ENCODE data around the gene MAML1.

MAML1 gene

GRCh38 chr5:179700401-179700918, 32.2 kb upstream of the MAML1 start (continued):
- TF ChIP-seq, protein P1, sequence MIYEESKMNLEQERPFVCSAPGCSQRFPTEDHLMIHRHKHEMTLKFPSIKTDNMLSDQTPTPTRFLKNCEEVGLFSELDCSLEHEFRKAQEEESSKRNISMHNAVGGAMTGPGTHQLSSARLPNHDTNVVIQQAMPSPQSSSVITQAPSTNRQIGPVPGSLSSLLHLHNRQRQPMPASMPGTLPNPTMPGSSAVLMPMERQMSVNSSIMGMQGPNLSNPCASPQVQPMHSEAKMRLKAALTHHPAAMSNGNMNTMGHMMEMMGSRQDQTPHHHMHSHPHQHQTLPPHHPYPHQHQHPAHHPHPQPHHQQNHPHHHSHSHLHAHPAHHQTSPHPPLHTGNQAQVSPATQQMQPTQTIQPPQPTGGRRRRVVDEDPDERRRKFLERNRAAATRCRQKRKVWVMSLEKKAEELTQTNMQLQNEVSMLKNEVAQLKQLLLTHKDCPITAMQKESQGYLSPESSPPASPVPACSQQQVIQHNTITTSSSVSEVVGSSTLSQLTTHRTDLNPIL (CRISPR knock-in tag; IDR thresholded peaks at IDR 0.05; ENCODE audit: low read depth) = no peak
- TF ChIP-seq CSRNP3 (CRISPR knock-in tag; IDR thresholded peaks at IDR 0.05) = no peak
- TF ChIP-seq ZFP30 (CRISPR knock-in tag; IDR thresholded peaks at IDR 0.05) = no peak
- TF ChIP-seq OSR1 (CRISPR knock-in tag; IDR thresholded peaks at IDR 0.05) = no peak

GRCh38 chr5:179716286-179716685, 16.3 kb upstream of the MAML1 start:
- TF ChIP-seq GLIS3 (CRISPR knock-in tag; IDR thresholded peaks at IDR 0.05) = no peak
- no peak for TF ChIP-seq TOX (CRISPR knock-in tag; IDR thresholded peaks at IDR 0.05; ENCODE audit: borderline replicate concordance)
- TF ChIP-seq BACH2 (CRISPR knock-in tag; IDR thresholded peaks at IDR 0.05; ENCODE audit: borderline replicate concordance) = no peak
- TF ChIP-seq CSRNP3 (CRISPR knock-in tag; IDR thresholded peaks at IDR 0.05) = no peak
- no peak for TF ChIP-seq ZNF70 (CRISPR knock-in tag; IDR thresholded peaks at IDR 0.05)
- TF ChIP-seq TCF4 (CRISPR knock-in tag; IDR thresholded peaks at IDR 0.05; ENCODE audit: borderline replicate concordance) = no peak
- no peak for TF ChIP-seq CSDC2 (CRISPR knock-in tag; IDR thresholded peaks at IDR 0.05)
- no peak for TF ChIP-seq ESRRG (CRISPR knock-in tag; IDR thresholded peaks at IDR 0.05)
- TF ChIP-seq RARB (CRISPR knock-in tag; IDR thresholded peaks at IDR 0.05) = no peak
- no peak for TF ChIP-seq ISL1 (CRISPR knock-in tag; IDR thresholded peaks at IDR 0.05)
- TF ChIP-seq, protein P1 (CRISPR knock-in tag; IDR thresholded peaks at IDR 0.05; ENCODE audit: low read depth) = no peak
- TF ChIP-seq ZNF565 (CRISPR knock-in tag; conservative IDR thresholded peaks at IDR 0.05; ENCODE audit: low read depth) = no peak
- no peak for TF ChIP-seq SNAI2 (CRISPR knock-in tag; IDR thresholded peaks at IDR 0.05)
- TF ChIP-seq ZFP30 (CRISPR knock-in tag; IDR thresholded peaks at IDR 0.05) = no peak
- no peak for TF ChIP-seq ZFP3 (CRISPR knock-in tag; IDR thresholded peaks at IDR 0.05)
- TF ChIP-seq, protein P2, sequence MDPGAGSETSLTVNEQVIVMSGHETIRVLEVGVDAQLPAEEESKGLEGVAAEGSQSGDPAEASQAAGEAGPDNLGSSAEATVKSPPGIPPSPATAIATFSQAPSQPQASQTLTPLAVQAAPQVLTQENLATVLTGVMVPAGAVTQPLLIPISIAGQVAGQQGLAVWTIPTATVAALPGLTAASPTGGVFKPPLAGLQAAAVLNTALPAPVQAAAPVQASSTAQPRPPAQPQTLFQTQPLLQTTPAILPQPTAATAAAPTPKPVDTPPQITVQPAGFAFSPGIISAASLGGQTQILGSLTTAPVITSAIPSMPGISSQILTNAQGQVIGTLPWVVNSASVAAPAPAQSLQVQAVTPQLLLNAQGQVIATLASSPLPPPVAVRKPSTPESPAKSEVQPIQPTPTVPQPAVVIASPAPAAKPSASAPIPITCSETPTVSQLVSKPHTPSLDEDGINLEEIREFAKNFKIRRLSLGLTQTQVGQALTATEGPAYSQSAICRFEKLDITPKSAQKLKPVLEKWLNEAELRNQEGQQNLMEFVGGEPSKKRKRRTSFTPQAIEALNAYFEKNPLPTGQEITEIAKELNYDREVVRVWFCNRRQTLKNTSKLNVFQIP (CRISPR knock-in tag; IDR thresholded peaks at IDR 0.05; ENCODE audit: borderline replicate concordance, low read depth) = no peak
- no peak for TF ChIP-seq ARNTL (CRISPR knock-in tag; IDR thresholded peaks at IDR 0.05; ENCODE audit: borderline replicate concordance, low read depth)
- TF ChIP-seq, protein P3, sequence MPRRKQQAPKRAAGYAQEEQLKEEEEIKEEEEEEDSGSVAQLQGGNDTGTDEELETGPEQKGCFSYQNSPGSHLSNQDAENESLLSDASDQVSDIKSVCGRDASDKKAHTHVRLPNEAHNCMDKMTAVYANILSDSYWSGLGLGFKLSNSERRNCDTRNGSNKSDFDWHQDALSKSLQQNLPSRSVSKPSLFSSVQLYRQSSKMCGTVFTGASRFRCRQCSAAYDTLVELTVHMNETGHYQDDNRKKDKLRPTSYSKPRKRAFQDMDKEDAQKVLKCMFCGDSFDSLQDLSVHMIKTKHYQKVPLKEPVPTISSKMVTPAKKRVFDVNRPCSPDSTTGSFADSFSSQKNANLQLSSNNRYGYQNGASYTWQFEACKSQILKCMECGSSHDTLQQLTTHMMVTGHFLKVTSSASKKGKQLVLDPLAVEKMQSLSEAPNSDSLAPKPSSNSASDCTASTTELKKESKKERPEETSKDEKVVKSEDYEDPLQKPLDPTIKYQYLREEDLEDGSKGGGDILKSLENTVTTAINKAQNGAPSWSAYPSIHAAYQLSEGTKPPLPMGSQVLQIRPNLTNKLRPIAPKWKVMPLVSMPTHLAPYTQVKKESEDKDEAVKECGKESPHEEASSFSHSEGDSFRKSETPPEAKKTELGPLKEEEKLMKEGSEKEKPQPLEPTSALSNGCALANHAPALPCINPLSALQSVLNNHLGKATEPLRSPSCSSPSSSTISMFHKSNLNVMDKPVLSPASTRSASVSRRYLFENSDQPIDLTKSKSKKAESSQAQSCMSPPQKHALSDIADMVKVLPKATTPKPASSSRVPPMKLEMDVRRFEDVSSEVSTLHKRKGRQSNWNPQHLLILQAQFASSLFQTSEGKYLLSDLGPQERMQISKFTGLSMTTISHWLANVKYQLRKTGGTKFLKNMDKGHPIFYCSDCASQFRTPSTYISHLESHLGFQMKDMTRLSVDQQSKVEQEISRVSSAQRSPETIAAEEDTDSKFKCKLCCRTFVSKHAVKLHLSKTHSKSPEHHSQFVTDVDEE (CRISPR knock-in tag; IDR thresholded peaks at IDR 0.05) = no peak
- TF ChIP-seq, protein P4, sequence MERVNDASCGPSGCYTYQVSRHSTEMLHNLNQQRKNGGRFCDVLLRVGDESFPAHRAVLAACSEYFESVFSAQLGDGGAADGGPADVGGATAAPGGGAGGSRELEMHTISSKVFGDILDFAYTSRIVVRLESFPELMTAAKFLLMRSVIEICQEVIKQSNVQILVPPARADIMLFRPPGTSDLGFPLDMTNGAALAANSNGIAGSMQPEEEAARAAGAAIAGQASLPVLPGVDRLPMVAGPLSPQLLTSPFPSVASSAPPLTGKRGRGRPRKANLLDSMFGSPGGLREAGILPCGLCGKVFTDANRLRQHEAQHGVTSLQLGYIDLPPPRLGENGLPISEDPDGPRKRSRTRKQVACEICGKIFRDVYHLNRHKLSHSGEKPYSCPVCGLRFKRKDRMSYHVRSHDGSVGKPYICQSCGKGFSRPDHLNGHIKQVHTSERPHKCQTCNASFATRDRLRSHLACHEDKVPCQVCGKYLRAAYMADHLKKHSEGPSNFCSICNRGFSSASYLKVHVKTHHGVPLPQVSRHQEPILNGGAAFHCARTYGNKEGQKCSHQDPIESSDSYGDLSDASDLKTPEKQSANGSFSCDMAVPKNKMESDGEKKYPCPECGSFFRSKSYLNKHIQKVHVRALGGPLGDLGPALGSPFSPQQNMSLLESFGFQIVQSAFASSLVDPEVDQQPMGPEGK (CRISPR knock-in tag; IDR thresholded peaks at IDR 0.05; ENCODE audit: borderline replicate concordance) = no peak
- TF ChIP-seq ZC3H10 (CRISPR knock-in tag; IDR thresholded peaks at IDR 0.05) = no peak
- ATAC-seq = no peak

Data from SK-N-SH treated with all-trans-retinoic acid at 6 μM for 48 hours (cell line).